GM19467 (cell line): ENCODE results near the gene MINDY3.

Source experiments
- ATAC-seq: cut with Tn5 transposase; IDR thresholded peaks from one replicate; pipeline ENCODE4 v1.9.1; 2021; ENCODE audit warnings: mild to moderate bottlenecking, moderate library complexity; ENCODE audit not compliant: unreplicated experiment

MINDY3 gene

GRCh38 chr10:15808204-15808797, 52.0 kb downstream of the MINDY3 start:
- no peak for ATAC-seq

GRCh38 chr10:15805395-15806058, 54.8 kb downstream of the MINDY3 start:
- ATAC-seq = no peak

GRCh38 chr10:15804109-15804508, 56.2 kb downstream of the MINDY3 start:
- ATAC-seq = no peak

GRCh38 chr10:15802375-15802949, 57.8 kb downstream of the MINDY3 start:
- no peak for ATAC-seq

- ATAC-seq = no peak
Measured at GRCh38 chr10:15801641-15802040, 58.7 kb downstream of the MINDY3 start.

GRCh38 chr10:15801147-15801546, 59.2 kb downstream of the MINDY3 start:
- no peak for ATAC-seq

GRCh38 chr10:15797346-15797745, 63.0 kb downstream of the MINDY3 start:
- ATAC-seq = no peak

GRCh38 chr10:15796762-15797161, 63.5 kb downstream of the MINDY3 start:
- no peak for ATAC-seq

GRCh38 chr10:15796098-15796759, 64.1 kb downstream of the MINDY3 start:
- no peak for ATAC-seq

- no peak for ATAC-seq
Measured at GRCh38 chr10:15795036-15795792, 65.1 kb downstream of the MINDY3 start.

GRCh38 chr10:15794569-15794968, 65.7 kb downstream of the MINDY3 start:
- ATAC-seq = no peak

GRCh38 chr10:15793664-15794063, 66.6 kb downstream of the MINDY3 start:
- ATAC-seq = no peak

GRCh38 chr10:15792777-15793176, 67.5 kb downstream of the MINDY3 start:
- ATAC-seq = no peak

GRCh38 chr10:15791816-15792524, 68.3 kb downstream of the MINDY3 start:
- ATAC-seq = no peak

GRCh38 chr10:15789793-15790525, 70.3 kb downstream of the MINDY3 start:
- ATAC-seq = no peak

GRCh38 chr10:15787426-15787825, 72.9 kb downstream of the MINDY3 start:
- ATAC-seq = no peak

GRCh38 chr10:15784662-15785300, 75.5 kb downstream of the MINDY3 start:
- ATAC-seq = no peak

- ATAC-seq = no peak
Measured at GRCh38 chr10:15783941-15784636, 76.2 kb downstream of the MINDY3 start.

GRCh38 chr10:15782851-15783250, 77.5 kb downstream of the MINDY3 start:
- ATAC-seq = no peak
